GM13976 (cell line): Measurements from ENCODE around the gene MICALL2.

Source experiments
- DNase-seq: peaks from one replicate; pipeline ENCODE4 v3.0.0; 2012; ENCODE audit warnings: low spot score
- in situ Hi-C: fragments of 300-500 bp; cut with MboI; formaldehyde crosslinking; loops from one replicate; pipeline ENCODE4 v1.12.0; 2022; ENCODE audit warnings: low sequenced_read_pairs, mixed read lengths, inconsistent platforms; ENCODE audit not compliant: unreplicated experiment
- TF ChIP-seq, protein P1 (sequence below): IDR thresholded peaks from 2 replicates; pipeline ENCODE4 v1.5.1; 2012; ENCODE audit warnings: borderline replicate concordance, mild to moderate bottlenecking; ENCODE audit not compliant: insufficient read depth; ENCODE audit errors: extremely low read depth, missing control alignments, control extremely low read depth

MICALL2 gene

DNA sequence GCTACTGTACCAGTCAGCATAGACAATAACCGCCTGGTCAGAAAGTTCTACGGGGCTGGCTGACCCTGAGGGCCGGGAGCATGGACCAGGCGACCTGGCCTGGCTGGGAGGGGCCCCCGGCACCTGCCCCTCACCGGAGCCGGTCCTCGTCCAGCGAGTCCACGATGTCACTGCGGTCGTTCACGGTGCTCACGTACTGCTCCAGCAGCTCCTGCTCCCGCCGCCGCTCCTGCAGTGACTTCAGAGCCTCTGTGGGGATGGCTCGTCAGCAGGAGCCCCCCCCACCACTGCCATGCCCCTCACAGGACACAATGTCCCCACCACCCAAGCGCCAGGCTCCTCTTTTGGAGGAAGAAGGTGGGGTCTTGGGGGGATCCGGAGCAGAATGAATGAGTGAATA is 22.7 kb downstream of the MICALL2 start:
- in situ Hi-C loops = no loop called here
- TF ChIP-seq, protein P1, sequence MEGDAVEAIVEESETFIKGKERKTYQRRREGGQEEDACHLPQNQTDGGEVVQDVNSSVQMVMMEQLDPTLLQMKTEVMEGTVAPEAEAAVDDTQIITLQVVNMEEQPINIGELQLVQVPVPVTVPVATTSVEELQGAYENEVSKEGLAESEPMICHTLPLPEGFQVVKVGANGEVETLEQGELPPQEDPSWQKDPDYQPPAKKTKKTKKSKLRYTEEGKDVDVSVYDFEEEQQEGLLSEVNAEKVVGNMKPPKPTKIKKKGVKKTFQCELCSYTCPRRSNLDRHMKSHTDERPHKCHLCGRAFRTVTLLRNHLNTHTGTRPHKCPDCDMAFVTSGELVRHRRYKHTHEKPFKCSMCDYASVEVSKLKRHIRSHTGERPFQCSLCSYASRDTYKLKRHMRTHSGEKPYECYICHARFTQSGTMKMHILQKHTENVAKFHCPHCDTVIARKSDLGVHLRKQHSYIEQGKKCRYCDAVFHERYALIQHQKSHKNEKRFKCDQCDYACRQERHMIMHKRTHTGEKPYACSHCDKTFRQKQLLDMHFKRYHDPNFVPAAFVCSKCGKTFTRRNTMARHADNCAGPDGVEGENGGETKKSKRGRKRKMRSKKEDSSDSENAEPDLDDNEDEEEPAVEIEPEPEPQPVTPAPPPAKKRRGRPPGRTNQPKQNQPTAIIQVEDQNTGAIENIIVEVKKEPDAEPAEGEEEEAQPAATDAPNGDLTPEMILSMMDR = no peak
- no peak for DNase-seq

DNA sequence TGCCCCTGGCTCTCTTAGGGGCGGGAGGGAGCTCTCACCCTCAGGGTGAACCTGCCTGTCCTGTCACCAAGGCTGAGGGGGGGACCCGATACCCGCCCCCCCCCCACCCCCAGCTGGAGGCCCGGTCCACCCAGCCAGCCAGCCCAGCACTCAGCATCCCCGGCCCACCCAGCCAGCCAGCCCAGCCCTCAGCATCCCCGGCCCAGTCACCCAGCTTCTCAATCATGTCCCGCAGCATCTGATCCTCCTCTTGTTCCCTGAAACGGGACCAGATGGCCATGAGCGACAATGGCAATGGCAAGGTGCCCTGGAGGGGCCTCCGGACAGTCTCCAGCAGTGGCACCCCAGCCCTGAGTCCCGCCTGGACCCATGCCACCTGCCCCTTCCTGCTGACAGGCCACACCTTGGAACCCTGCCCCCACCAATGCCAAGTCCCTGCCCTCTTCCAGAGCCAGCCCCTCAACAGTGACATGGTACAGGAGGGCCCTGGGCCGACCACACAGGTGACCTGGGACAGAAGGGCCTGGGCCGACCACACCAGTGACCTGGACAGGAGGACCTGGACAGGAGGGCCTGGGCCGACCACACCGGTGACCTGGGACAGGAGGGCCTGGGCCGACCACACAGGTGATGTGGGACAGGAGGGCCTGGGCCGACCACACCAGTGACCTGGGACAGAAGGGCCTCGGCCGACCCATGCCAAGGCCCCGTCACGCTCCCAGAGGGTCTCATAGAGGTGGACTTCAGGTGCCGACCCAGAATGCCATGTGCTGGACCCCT is 24.2 kb downstream of the MICALL2 start:
- TF ChIP-seq, protein P1 = no peak
- in situ Hi-C loops = no loop called here

DNA sequence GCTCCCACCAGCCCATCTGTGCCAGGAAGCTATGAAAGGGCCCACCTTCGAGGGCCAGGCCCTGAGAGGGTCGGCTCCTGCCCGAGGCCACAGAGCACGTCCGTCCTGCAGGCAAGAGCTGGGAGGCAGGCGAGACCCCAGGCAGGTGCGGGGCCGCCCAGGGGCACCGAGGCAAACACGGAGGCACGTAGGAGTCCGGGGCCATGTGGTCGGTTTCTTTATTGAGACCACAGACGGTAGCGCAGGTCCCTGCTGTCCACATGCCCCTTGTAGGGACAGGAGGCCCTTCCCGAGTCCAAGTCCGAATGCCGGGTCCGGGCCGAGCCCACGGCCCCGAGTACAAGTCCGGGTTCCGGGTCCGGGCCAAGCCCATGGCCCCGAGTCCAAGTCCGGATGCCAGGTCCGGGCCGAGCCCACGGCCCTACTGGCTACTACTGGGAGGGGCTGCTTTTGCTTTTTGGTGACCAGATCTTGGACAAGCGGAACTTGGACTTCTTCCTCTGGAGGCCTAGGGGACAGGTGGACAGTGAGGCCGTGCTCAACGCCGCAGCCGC is 25.0 kb downstream of the MICALL2 start:
- in situ Hi-C loops = no loop called here

More for the DNA sequence above, 24.2 kb downstream of the MICALL2 start:
- DNase-seq = no peak

DNA sequence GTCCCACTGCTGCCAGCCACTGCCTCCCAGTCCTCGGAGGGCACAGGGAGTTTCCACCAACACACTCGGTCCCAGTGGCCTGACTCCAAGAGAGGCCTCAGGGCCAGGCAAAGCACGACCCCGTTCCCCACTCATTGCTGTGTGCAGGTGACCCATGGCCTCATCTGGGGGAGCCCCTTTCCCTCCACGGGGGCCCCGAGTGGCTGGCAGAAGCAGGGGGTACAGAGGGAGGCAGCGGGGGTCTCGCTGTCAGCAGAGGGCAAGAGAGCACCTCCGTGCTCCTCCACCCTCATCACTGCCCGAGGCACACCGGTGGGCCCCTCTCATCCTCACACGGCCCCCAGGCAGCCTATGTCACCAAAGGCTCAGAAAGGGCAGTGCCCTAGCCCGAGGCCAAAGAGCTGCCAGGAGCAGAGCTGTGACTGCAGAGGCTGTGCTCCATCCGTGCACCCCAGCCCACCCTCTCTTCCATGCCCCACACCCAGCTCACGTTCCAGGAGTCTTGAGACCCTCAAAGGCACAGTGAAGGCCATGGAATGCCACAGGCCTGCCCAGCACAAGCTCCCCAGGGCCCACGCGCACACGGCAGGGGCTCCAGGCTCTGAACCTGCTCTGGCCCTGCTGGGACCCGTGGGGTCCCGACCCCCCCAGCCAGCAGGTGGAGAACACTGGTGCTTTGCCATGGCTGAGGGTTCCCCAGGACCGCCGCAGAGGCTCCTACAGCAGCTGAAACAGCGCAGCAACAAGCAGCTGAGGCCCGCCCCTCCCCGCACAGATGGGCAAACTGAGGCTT is 25.9 kb downstream of the MICALL2 start:
- in situ Hi-C loops = no loop called here
- TF ChIP-seq, protein P1 = no peak
- no peak for DNase-seq

More for the DNA sequence above, 25.0 kb downstream of the MICALL2 start:
- no peak for DNase-seq
- TF ChIP-seq, protein P1 = no peak

DNA sequence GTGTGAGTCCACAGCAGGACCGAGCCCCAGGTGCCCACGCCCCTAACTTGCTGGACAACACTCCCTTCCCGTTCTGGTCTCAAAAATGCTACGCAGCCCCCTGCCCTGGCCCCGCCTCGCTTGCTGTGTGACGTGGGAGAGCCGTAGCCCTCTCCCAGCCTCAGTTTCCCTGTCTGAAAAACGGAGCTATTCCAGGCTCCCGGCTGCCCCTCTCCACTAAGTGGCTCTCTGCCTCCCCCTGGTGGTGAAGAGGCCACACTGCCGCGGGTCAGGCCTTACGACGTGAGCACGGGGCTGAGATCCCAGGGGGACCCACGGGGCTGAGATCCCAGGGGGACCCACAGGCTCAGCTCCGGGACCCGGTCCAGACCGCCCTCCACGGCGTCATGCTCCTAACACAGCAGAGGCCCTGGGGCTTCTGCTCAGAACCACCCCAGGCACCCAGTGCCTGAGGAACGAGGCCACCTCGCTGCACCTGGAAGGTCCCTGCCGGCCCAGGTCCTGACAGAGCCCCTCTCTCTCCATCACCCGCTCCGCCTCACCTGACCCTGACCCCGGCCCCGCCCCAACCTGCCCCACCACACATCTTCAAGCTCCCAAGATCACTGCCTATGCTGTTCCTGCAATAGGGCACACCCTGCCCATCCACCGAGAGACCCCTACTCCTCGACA is 26.7 kb downstream of the MICALL2 start:
- in situ Hi-C loops = no loop called here
- DNase-seq = peak; percentile 88
- TF ChIP-seq, protein P1 = peak; percentile 99

DNA sequence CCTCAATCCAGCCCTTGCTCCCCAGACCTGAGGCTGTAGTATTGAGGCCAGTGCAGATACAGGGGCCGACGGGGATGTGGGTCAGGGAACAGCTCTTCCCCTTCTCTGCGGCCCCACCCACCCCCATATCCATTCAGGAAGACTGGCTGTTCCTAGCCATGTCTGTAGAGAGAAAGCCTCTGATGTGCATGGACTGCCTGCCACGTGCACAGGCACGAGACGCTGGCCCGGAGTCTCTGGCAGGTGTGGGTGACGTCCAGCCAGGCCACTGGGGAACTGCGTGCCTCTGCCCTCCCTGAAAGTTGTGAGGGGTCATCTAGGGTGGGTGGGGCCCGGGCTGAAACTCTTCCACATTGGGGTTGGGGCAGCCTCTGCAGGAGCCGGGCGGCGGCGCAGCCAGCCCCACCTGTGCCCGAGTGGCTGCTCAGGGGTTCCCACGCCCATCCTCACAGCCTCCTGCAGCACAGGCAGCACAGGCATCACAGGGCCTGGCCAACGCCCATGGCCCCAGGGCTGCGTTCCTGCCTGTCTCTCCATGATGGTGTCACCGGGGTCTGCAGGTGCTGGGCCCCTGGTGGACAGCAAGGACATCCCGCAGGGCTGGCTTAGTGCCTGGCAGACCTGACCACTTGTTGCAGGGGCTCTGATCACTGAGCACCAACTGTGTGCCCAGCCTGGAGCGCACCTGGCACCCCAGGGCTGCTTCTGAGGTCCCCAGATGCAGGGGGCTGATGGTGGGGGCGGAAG is 27.5 kb downstream of the MICALL2 start:
- no peak for DNase-seq
- TF ChIP-seq, protein P1 = no peak
- in situ Hi-C loops = no loop called here
